Activated CD8-positive, alpha-beta memory T cell treated with anti-CD3 and anti-CD28 coated beads, Interleukin-2, amount 50 U/mL, for 24 hours (primary cell): Measurements from ENCODE around the gene RGS6.

Experiments
- DNase-seq: peaks from one replicate; pipeline ENCODE4 v3.0.0-alpha.2; 2020; ENCODE audit errors: extremely low read depth

The RGS6 gene

DNA sequence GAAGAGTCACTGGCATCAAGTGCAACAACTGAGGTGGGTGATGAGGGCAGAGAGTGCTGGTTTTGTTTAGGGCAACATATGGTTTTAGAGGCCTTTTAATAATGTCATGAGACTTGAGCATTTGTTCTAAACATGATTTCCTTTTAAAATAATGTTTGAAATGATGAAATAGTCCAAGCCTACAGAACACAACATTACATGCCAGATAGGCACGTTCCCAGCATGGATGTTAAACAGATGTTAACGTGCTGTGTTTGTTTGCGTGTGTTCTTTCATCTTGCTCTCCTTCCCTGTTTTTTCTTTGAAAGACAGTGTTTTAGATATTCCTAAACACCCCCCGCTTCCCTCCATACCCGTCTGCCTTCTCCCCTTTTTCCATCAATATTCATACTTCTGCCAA lies 82.3 kb downstream of the RGS6 start:
- DNase-seq: no peak

DNA sequence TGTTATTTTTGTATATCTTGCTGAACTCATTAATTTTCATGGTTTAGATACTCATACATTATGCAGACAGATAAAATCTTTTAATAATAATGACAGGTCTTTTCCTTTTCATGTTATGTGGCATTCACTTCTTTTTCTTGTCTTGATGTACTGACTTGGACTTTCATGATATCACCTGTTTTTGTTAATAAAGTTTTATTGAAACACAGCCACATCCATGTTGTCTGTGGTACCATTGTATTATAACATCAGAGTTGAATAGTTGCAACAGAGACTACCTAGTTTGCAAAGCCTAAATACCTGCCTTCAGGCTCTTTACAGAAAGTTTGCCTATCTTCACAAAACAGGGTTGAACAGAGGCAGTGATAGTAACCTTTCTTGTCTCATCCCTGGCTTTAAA lies 85.1 kb downstream of the RGS6 start:
- DNase-seq: no peak

DNA sequence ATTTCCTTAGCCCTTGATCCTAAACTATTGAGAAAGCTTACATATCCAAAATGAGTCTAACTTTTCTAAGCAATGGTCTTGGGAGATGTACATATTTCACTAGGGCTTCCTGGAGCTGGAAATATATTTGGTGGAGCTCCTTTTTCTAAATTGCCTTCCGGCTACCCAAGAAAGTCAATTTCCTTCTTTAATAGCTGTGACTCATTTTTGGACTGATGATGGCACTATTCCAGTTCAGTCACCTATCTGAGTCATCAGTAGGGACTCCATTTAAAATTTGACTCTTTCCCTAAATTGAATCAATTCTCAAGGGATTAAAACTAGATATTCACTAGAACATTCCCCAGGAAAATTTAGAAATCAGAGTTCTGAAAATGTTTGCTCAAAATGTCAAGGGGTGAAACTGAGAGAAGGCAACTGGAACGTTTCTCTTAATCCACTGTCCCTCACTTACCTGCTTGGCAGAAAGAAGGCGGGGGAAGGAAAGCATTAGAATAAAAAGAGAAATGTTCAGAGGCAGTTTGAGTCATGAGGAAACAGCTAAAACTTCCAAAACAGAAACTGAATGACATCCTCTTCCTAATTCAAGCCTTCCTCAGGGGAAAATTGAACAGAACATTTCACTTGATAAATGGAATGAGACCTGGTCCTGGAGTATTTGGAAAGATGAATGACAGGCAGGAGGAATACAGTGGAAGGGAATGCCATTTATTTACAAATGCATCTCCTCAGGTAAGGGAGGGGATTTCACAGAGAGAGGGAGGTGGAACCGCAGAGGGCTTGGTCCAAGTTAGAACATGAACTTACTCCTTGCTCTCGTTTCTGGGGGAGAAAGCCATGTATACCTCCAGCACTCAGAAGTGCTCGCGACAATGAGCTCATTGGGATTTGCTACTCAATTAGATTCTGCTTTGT lies 91.2 kb downstream of the RGS6 start:
- no peak for DNase-seq

DNA sequence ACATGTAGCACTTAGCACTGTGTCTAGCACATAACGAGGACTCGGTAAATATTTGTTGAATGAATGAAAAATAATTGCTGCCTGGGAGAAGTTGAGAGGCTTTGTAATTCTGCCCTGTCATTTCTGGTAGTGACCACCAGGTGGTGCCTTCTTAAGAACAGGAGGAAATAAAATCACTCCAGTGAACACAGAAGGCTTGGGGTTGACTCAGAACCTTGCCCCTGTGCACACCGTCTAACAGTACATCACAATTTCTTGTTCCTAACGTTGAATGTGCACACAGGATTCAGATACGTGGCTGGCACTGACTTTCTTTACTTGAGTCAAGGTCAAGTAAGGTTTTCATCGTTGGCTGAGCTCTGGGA lies 91.8 kb downstream of the RGS6 start:
- DNase-seq: peak; percentile 17

DNA sequence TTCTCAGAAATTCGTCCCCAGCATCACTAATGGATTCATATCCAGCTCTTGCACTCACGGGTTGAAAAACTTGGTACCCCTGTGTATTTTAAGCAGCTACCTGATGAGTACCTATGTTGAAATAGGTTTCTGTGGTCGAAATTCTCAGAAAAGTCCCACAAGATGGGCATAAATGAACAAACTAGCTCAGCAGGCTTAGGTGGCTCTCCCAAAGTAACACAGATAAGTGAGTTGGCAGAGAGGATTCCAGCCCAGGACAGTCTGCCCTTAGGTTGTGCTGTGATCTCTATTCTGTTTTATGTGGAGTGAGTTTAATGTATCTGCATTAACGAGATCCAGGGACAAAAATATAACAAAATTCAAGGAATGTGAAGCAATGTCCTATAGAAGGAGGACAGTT lies 92.3 kb downstream of the RGS6 start:
- DNase-seq: no peak

DNA sequence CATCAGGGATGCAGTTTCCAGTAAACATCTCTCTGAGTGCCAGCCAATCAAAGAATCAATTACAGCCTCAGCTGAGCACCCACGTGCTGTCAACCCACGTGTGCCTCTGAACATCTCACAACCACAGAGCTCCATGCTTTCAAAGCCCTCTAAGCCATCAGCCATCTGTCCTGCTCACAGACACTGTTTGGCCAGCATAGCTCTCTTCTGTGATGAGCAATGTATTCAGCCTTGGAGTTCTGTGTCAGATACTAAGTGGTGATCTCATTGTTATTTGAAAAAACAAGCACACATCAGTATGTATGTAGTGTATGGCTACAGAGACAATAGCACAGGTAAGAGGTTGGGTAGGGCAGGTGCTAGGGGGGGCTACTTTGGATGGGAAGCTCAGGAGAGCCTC lies 94.3 kb downstream of the RGS6 start:
- no peak for DNase-seq

DNA sequence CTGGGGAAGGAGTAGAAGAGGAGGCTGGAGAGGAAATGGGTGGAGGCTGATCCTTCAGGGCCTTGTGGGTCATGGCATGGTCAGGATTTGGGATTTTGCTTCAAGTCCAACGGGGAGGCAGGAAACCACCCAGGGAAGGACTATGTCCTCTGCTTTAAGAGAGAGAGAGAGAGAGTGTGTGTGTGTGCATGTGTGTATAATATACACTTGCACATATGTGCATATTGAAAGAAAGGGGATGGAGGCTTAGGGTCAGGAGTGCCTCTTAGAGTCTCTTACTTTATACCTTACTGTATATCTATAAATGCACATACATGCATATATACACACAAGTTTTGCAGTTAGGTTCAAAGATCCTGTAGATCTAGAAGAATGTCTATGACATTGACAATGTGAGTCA lies 94.8 kb downstream of the RGS6 start:
- no peak for DNase-seq

DNA sequence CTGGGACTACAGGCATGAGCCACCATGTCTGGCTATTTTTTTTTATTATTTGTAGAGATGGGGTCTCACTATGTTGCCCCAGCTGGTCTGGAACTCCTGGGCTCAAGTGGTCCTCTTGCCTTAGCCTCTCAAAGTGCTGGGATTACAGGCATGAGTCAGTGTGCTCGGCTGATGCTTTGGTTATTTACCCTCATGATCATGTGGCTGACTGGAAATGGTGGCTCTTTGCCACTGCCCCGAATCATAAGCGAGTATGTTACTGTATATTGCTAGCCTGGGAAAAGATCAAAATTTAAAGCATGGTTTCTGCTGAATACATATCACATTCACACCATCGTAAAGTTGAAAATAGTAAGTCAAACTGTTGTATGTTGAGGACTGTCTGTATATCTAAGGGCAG lies 101.1 kb downstream of the RGS6 start:
- no peak for DNase-seq

DNA sequence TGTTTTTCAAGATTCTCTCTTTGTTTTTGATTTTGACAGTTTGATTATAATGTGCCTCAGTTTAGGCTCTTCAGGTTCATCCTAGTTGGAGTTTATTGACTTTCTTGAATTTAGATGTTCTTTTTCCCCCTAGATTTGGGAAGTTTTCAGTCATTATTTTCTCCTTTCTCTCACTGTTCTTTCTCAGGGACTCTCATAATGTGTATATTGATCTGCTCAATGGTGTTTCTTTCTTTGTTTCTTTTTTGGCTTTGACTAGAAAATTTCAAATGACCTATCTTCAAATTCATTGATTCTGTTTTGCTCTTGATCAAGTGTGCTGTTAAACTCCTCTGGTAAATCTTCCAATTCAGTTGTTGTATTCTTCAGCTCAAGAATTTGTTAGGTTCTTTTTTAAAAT lies 108.3 kb downstream of the RGS6 start:
- no peak for DNase-seq

DNA sequence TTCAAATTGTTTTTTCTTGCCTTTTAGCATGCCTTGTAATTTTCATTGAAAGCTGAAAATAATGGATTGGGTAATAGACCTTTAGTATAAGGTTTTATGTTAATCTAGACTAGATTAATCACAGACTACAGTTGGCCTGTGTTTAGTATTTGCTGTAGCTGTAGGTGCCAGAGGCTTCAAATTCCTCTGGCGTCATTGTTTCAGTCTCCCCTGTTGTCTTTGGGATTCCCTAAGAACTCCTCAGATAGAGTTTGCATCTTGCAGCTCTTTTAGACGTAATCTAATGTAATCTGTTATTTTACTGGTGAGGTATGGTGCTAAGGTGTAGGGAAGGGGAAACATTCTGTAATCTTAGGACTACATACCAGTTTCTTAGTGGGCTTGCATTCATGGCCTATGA lies 113.0 kb downstream of the RGS6 start:
- no peak for DNase-seq

DNA sequence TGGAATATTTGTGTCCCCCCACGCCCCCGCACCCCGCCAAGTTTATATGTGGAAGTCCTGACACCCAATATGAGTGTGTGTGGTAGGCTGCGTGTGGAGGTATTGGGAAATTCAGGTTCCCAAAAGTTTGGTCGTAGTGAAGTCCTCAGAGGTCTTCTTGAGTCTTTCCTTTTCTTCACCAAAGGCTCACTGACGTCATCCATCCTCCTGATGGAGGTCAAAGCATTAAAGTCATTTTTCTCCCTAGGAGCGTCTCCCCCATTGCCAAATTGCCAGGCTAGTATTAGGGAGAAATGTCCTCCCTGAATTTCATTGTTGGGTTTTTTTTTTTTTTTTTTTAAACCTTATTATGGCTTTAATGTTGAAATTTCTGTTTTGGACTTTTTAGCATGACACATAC lies 113.7 kb downstream of the RGS6 start:
- no peak for DNase-seq

DNA sequence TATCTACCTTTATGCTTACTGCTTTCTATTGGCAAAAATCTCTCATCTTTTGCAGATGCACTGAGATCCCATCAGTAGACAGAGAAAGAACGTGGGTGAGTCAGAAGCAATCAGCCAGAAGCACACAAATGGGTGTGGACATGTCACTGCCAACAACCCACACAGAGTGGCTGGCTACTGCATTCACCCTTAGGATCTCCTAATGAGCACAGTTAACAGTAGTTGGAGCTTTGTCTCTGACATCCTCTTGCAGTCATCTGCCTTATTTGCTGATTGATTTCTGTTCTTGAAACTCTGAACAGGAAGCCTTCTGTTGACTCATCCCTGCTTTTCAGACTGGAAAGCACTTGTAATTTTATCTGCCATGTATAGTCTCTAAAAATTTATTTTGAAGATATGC lies 117.2 kb downstream of the RGS6 start:
- no peak for DNase-seq

DNA sequence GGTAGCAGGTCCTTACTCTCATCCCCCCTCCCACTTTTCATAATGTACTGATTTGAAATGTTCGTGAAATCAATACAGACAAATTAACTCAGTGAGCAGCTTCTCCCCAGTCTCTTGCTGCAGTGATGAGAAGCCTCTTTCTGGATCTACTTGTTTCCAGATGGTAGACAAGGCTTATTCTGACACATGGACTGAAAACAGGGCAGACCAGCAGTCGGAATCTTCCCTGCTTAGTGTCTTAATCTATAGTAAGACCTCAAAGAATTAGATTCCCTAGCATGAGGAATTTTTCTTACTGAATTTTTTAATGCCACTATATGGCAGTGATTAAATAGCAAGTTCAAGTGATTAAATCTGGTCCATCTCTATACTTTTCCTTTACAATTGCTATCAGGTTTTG lies 120.1 kb downstream of the RGS6 start:
- no peak for DNase-seq

DNA sequence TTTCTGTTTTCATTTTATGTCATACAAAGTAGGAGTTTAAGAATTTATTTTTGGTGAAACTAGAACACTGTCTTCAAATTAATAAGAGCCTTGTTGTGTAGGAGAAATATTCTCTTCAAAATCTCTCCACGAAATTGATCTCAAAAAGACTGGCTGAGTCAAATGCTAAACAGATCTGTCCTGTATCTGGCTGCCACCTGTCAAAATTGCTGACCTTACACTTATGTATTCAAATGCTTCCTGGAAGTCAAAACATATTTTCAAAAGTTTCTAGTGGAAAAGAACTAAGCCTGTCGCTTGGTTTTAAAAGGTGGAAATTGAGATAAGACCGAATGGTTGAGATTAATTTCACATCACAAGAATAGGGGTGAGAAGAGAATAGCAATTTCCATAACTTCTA lies 121.4 kb downstream of the RGS6 start:
- no peak for DNase-seq

DNA sequence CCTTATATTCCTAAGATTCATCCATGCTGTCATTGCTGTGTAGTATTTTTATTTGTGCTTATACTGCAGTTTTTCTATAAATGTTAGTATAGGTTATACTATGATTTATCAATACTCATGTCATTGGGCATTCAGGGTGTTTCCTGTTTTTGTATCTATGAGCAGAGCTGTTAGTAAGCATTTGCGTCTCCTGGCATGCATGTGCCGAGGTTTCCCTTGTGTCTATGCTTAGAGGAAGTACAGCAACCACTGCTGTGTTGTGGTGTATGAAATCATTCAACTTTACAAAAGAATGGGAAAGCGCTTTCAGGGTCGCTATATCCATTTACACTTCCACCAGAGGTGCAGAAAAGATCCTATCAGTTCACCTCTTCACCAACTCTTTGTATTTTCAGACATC lies 122.7 kb downstream of the RGS6 start:
- DNase-seq: no peak

DNA sequence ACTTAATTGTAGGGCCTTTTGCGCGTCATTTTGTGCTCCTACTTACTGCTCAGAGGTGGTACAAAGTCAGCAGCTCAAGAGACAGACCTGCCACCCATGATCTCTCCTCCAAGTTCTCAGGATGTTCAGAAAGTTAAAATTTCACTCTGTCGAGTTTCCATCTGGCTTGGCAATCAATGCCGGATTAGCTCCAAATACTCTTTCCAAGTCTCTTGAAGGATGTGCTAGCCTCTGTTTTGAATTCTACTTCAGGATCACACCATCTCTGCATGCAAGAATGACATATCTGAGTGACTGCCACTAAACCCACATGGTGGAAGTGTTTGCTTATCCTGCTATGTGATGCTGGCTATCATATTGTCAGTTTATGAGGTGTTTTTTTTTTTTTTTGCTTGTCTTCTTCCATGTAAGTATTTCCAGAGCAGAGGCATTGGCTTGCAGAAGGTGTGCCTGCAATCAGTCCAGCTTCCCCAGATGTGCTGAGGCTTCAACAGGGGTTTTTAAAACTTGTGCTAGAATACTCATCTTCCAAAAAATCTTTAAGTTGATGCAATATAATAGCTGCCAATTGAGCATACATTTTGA lies 125.6 kb downstream of the RGS6 start:
- DNase-seq: no peak

DNA sequence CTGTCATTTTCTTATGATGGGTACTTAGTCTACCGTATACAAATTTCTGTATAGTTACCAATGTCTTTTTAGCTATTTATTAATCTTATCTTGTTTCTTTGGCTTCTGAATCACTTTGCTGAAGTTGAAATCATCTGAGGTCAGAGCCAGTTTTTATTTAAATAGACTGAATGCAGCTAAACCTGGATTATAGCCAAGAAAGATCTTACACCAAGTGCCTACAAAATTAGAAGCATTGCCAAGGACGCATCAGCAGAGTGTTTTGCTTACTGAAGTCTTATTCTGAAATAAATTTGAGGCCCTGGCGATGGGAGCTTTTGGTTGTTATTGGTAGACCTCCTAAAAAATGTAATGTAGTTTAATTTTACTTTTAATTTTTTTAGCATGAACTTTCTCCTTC lies 128.2 kb downstream of the RGS6 start:
- DNase-seq: no peak

DNA sequence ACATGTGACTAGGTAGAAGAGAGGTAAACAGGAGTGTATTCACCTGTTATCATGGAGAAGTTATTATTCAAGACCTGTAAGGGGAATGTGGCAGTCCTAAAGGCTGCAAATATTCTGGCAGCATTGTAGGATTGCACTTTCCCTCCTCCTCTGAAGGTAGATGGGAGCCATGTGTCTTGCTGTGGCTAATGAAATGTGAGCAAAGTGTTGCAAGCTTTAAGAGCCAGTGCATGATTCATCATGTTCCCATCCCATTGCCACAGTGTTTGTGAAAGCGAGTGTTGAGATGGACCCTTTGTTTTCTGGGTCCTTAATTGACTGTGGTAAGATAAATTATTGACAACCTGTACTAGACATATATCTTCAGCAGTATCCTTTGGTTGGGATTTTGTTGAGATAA lies 128.7 kb downstream of the RGS6 start:
- DNase-seq: no peak

DNA sequence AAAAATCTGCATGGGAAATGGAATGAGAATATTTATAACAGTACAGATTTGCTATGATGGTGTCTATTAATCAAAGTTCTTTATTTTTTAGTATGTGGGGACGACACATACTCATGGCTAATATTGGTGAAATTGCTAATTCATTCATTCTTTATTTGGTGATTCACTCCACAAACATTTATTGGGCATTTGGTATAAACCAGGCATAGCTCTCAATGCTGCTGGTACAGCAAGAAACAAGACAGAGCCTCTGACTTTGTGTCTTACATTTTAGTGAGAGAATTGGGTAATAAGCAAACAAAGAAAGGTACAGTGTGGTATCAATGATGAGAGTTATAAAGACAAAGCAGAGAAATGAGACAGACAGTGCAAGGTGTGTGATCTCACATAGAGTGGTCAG lies 129.5 kb downstream of the RGS6 start:
- no peak for DNase-seq

DNA sequence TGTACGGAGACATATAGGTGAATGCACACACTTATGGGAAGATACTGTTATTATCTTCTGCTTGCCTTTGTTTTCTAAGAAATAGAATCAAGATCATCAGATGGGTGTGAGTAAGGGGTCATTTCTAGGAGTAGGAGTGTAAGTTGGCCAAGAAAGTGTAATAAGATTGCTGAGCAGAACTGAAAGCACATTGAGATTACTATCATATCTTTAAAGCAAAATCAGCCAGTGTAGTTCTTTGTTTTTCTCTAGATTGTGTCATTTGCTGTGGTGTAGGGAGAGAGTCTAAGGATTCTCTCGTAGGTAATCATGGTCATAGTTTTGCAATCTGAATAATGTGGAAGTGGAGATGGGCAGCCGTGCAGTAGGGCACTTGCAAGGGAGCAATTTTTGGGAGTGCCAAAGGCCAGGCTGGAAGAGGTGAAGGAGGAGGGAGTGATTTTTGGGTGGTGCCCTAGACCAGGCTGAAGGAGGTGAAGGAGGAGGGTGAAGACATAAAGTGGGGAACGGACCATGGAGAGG lies 131.6 kb downstream of the RGS6 start:
- no peak for DNase-seq

DNA sequence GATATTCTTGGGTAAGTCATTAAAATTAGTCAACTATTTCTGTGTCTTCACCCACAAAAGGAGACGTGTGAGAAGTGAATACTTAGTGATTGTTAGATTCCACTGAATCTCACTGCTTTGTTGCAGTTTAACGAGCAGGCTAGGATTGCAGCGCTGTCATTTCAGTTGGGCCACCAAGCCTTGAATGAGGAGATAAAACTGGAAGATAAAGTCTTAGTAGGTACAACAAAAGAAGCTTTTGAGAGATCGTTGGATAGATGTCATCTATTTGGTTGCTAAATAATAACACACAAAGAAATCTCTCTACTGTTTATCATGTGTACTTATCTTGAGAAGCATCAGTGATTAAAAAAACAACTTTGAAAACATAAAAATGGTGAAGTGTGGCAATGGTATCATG lies 132.3 kb downstream of the RGS6 start:
- no peak for DNase-seq

DNA sequence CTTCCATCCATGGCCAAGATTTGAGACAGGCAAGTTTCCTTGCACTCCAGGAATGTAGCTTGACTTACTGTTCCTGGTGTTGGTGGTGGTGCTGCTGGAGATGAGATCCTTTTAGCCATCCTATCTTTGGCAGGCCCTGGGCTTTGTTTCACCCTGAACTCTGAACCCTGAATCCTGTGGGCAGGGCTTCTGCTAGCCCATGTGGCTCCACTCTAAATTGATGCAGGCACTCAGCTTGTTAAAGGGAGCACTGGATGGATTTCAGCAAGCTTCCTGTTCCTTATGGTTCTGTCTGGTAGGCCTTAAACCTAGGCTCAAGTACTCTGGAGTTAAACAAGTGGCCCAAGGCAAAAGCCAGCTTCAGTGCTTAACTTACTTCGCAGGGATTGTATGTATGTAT lies 138.2 kb downstream of the RGS6 start:
- no peak for DNase-seq

DNA sequence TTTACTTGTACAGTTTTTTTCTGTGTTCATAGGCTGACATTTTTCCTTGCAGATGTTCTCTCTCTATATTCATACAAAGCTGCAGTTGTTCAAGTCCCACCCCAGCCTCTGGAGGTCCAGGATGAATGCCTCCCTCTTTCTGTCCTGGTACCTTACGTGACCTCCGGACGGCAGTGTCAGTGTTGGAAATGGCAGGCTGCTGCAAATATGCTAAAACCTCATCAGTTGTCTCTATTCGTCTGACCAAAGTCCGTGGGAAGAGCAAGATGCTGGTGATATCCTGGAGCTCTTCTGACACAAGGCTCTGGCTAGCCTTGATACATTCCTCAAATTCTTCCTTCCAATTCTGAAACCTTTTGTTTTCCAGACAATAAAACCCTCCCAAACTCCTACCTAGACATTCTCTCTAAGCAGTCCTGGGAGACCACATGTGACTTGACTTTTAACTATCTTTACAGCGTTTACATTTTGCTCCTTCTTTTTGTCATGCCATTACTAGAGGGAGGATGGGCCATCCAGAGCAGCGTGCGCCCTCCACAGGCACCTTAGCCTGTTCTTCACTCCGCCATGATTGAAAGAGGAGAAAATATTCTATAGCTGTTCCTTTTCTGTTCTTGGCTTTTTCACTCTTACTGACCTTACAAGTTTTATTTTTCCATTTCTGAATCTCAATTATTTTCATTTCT lies 143.6 kb downstream of the RGS6 start:
- DNase-seq: no peak
